GM19372 (cell line): ENCODE data around the gene INPP1.
"Not testable (repeated sequence)": the region's sequence is repeated elsewhere in the genome, so short reads cannot be mapped to it uniquely, and the experiment has no call there.

Source experiments
- ATAC-seq: cut with Tn5 transposase; IDR thresholded peaks from one replicate; pipeline ENCODE4 v1.9.1; 2021; ENCODE audit warnings: mild to moderate bottlenecking, low read depth, moderate library complexity; ENCODE audit not compliant: unreplicated experiment

Gene INPP1

GRCh38 chr2:190343536-190344275 lies at the start of gene INPP1:
INPP1 (plus strand) TSS chr2:190343589; CDS start chr2:190360103, 16,514 bp downstream.
- ATAC-seq: peak; percentile 46

- not testable (repeated sequence) for ATAC-seq
Observed at GRCh38 chr2:190297880-190298279, 45.5 kb upstream of the INPP1 start.

GRCh38 chr2:190301032-190301431 lies 42.4 kb upstream of the INPP1 start:
- no peak for ATAC-seq

GRCh38 chr2:190302052-190302451 lies 41.3 kb upstream of the INPP1 start:
- no peak for ATAC-seq

GRCh38 chr2:190303647-190304046 lies 39.7 kb upstream of the INPP1 start:
- ATAC-seq: no peak

- no peak for ATAC-seq
Observed at GRCh38 chr2:190304404-190304803, 39.0 kb upstream of the INPP1 start.

GRCh38 chr2:190308031-190308430 lies 35.4 kb upstream of the INPP1 start:
- ATAC-seq: no peak

- ATAC-seq: no peak
Observed at GRCh38 chr2:190311893-190312634, 31.3 kb upstream of the INPP1 start.

- not testable (repeated sequence) for ATAC-seq
Observed at GRCh38 chr2:190312635-190313025, 30.8 kb upstream of the INPP1 start.

GRCh38 chr2:190313880-190314279 lies 29.5 kb upstream of the INPP1 start:
- ATAC-seq: no peak

GRCh38 chr2:190315273-190315672 lies 28.1 kb upstream of the INPP1 start:
- no peak for ATAC-seq

- no peak for ATAC-seq
Observed at GRCh38 chr2:190318514-190318913, 24.9 kb upstream of the INPP1 start.

GRCh38 chr2:190318931-190319554 lies 24.3 kb upstream of the INPP1 start:
- ATAC-seq: peak; percentile 29

GRCh38 chr2:190319555-190320498 lies 23.6 kb upstream of the INPP1 start, which contains the start of gene HIBCH:
HIBCH (minus strand) TSS chr2:190319826; CDS start chr2:190319750, 76 bp downstream.
- ATAC-seq: peak; percentile 90

- ATAC-seq: no peak
Observed at GRCh38 chr2:190320696-190321095, 22.7 kb upstream of the INPP1 start.

GRCh38 chr2:190323406-190323805 lies 20.0 kb upstream of the INPP1 start:
- no peak for ATAC-seq

GRCh38 chr2:190325588-190325987 lies 17.8 kb upstream of the INPP1 start:
- no peak for ATAC-seq

- no peak for ATAC-seq
Observed at GRCh38 chr2:190327867-190328572, 15.4 kb upstream of the INPP1 start.

- no peak for ATAC-seq
Observed at GRCh38 chr2:190328573-190329147, 14.7 kb upstream of the INPP1 start.
